ENCODE results near the gene PRKAG3.

The PRKAG3 gene

GRCh38 chr2:218823196-218823855 is 8.3 kb downstream of the PRKAG3 start:
- H3K4me3 ChIP-seq (ENCODE audit: low read depth, low read length), result no peak overlapping the region
- no peak for DNase-seq (ENCODE audit: low read depth)
- TF ChIP-seq, protein P1, sequence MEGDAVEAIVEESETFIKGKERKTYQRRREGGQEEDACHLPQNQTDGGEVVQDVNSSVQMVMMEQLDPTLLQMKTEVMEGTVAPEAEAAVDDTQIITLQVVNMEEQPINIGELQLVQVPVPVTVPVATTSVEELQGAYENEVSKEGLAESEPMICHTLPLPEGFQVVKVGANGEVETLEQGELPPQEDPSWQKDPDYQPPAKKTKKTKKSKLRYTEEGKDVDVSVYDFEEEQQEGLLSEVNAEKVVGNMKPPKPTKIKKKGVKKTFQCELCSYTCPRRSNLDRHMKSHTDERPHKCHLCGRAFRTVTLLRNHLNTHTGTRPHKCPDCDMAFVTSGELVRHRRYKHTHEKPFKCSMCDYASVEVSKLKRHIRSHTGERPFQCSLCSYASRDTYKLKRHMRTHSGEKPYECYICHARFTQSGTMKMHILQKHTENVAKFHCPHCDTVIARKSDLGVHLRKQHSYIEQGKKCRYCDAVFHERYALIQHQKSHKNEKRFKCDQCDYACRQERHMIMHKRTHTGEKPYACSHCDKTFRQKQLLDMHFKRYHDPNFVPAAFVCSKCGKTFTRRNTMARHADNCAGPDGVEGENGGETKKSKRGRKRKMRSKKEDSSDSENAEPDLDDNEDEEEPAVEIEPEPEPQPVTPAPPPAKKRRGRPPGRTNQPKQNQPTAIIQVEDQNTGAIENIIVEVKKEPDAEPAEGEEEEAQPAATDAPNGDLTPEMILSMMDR (IDR thresholded peaks at IDR 0.05; ENCODE audit: low read depth, low read length, missing control alignments), result no peak

DNA sequence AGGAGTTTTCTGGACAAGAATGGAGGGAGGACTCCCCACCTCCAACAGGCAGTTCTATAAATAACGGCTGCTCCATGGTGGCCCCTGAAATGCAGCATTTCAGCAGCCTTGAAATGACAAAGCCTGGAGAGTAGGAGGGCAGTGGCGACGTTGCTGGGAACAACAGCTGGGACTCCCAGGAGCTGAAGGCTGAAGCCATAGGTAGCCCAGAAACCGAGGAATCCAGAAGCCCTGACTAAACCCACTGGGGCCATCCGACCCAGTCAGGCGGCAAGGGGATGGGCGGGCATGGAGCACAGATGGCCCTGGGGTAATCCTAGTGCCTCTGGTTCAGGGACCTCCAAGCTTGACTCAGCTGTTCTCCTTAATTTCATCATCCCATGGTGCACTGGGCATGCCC is 9.0 kb downstream of the PRKAG3 start:
- DNase-seq (ENCODE audit: low read depth), result no peak
- no peak overlapping the region for H3K4me3 ChIP-seq (ENCODE audit: low read depth, low read length)
- TF ChIP-seq, protein P1 (IDR thresholded peaks at IDR 0.05; ENCODE audit: low read depth, low read length, missing control alignments), result no peak

DNA sequence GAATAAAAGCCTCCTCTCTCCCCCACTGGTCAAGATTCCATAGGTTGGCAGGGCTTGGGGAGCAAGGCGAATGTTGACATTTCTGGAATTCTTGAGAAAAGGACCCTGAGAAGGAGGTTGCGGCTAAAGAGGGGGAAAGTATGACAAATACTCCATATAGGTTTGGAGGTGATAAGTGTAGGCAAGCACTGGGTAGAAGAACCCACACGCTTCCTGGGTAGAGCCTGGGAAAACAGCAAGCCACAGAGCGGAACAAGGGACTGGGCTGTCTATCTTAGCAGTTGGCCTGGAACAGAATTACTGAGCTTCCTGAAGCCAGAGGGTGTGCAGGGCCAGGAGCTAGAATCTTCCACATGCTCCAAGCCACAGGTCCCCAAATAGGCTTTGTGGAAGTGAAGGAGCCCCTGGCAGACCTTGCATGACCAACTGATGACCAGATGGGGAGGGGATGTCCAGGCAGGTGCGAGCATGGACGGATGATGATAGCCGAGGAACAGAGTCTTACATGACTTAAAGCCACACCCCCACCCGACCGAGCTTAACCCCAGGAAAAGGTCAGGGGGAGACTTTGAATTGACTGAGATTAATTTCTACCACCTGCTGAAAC is 9.9 kb downstream of the PRKAG3 start:
- no peak overlapping the region for H3K4me3 ChIP-seq (ENCODE audit: low read depth, low read length)
- no peak for DNase-seq (ENCODE audit: low read depth)
- TF ChIP-seq, protein P1 (IDR thresholded peaks at IDR 0.05; ENCODE audit: low read depth, low read length, missing control alignments), result no peak

DNA sequence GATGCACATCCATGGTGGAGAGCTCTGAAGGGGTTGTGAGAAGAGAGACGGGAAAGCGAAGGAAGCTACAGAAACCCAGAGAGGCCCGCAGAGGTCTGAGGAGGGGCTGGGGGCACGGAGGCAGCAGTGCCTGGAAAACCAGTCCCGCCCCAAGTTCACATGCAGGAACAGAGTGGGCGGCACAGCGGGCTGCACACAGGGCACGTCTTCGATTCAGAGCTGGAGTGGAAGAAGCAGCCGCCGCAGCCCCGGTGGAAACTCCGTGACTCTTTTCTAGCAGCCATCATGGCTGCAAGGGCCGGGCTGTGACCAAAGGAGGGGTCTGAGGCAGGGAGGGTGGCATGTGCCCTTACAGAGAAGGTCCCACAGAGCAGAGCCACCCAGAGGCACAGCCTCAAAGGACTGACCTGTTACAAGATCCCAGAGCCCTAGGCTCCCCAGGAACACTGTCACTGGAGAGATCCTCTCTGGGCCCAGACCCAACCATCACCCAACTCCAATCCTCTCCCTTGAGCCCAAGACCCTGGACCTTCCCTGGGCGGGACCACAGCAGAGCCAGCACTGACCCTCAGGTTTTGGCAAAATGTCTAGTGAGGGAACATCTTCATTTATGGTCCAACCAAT is 10.7 kb downstream of the PRKAG3 start:
- DNase-seq (ENCODE audit: low read depth), result no peak
- H3K4me3 ChIP-seq (ENCODE audit: low read depth, low read length), result no peak overlapping the region
- TF ChIP-seq, protein P1 (IDR thresholded peaks at IDR 0.05; ENCODE audit: low read depth, low read length, missing control alignments), result no peak

- TF ChIP-seq, protein P1 (IDR thresholded peaks at IDR 0.05; ENCODE audit: low read depth, low read length, missing control alignments), result no peak
- H3K4me3 ChIP-seq (ENCODE audit: low read depth, low read length), result no peak overlapping the region
- no peak for DNase-seq (ENCODE audit: low read depth)
These were observed 12.5 kb downstream of the PRKAG3 start for GRCh38 chr2:218819093-218819492.

- TF ChIP-seq, protein P1 (IDR thresholded peaks at IDR 0.05; ENCODE audit: low read depth, low read length, missing control alignments), result no peak
- no peak for DNase-seq (ENCODE audit: low read depth)
- no peak overlapping the region for H3K4me3 ChIP-seq (ENCODE audit: low read depth, low read length)
These were observed 15.0 kb downstream of the PRKAG3 start for GRCh38 chr2:218816561-218817011.
